K562 (cell line): ENCODE results near the gene KIAA0930. TPM values are rescaled to one million over a fixed set of nuclear protein-coding genes. Genes with fewer than 3 reads are reported as not detected.
A peak's percentile ranks its signal among the peaks of the same experiment; 100 is the strongest.

Experiments
- BDP1 ChIP-seq: IDR thresholded peaks from 3 replicates; pipeline ENCODE4 v1.6.1; 2011; ENCODE audit not compliant: insufficient read length, insufficient read depth
- C11orf30 ChIP-seq: fragments of 450-650 bp; IDR thresholded peaks from 2 replicates; pipeline ENCODE4 v1.6.1; 2016; ENCODE audit warnings: low read depth, mild to moderate bottlenecking
- CSDE1 ChIP-seq, 2 experiments: fragments of 450-650 bp; IDR thresholded peaks; 2 replicates each; pipeline ENCODE4 v1.6.1; 2016; ENCODE audit warnings: mild to moderate bottlenecking in 1 of 2
- DACH1 ChIP-seq: fragments of 450-650 bp; IDR thresholded peaks from 2 replicates; pipeline ENCODE4 v1.6.1; 2018; ENCODE audit not compliant: partially characterized antibody
- E2F6 ChIP-seq, 2 experiments: IDR thresholded peaks; 2 replicates each; pipeline ENCODE4 v1.6.1; 2011; ENCODE audit warnings: borderline replicate concordance in 1 of 2, control low read depth in 1 of 2, low read depth in 1 of 2, low read length in 1 of 2, mild to moderate bottlenecking in 1 of 2, mixed read lengths in 1 of 2, moderate library complexity in 1 of 2; ENCODE audit not compliant: insufficient read depth in 1 of 2, insufficient read length in 1 of 2, poor library complexity in 1 of 2, severe bottlenecking in 1 of 2; ENCODE audit errors: extremely low read depth in 1 of 2
- FOXK2 ChIP-seq, 2 experiments: fragments of 450-650 bp; IDR thresholded peaks in 1 of 2; conservative IDR thresholded peaks in 1 of 2; 2 replicates each; pipeline ENCODE4 v1.6.1; 2016; ENCODE audit warnings: low read depth in 2 of 2, mild to moderate bottlenecking in 1 of 2
- GATA2 ChIP-seq: sonication (generic); formaldehyde crosslinking; IDR thresholded peaks from 2 replicates; pipeline ENCODE4 v1.4.0; 2020; ENCODE audit warnings: mild to moderate bottlenecking, missing genetic modification reagents
- GTF2B ChIP-seq: IDR thresholded peaks from 2 replicates; pipeline ENCODE4 v1.6.1; 2011; ENCODE audit not compliant: insufficient read length; ENCODE audit errors: extremely low read depth
- KDM2B ChIP-seq: fragments of 250-450 bp; sonication (Bioruptor Pico); IDR thresholded peaks from 2 replicates; pipeline ENCODE4 v1.8.0; 2021; ENCODE audit warnings: mild to moderate bottlenecking, moderate library complexity
- KHSRP ChIP-seq: fragments of 450-650 bp; IDR thresholded peaks from 2 replicates; pipeline ENCODE4 v1.6.1; 2017
- NFE2L1 ChIP-seq: fragments of 450-650 bp; IDR thresholded peaks from 2 replicates; pipeline ENCODE4 v1.6.1; 2016; ENCODE audit warnings: missing genetic modification characterization, low read depth, mild to moderate bottlenecking, missing compliant biosample characterization, moderate library complexity, borderline replicate concordance
- NR2C2 ChIP-seq, 2 experiments: fragments of 200-800 bp in 1 of 2; sonication (Bioruptor generic) in 1 of 2; sonication (generic) in 1 of 2; formaldehyde crosslinking in 1 of 2; IDR thresholded peaks; 2 replicates each; pipeline versions ENCODE4 v1.6.1 to v1.8.0; 2016 to 2022; ENCODE audit warnings: mild to moderate bottlenecking in 1 of 2, missing compliant biosample characterization in 1 of 2, missing genetic modification characterization in 1 of 2, missing genetic modification reagents in 1 of 2
- PHF8 ChIP-seq: fragments of 200-600 bp; sonication (generic); IDR thresholded peaks from 2 replicates; pipeline ENCODE4 v1.6.1; 2012; ENCODE audit warnings: mixed run types, mild to moderate bottlenecking, inconsistent platforms, low read length, moderate library complexity, borderline replicate concordance
- RAD21 ChIP-seq, 2 experiments: fragments of 250-450 bp in 1 of 2; fragments of 450-650 bp in 1 of 2; sonication (Bioruptor Pico) in 1 of 2; formaldehyde crosslinking in 1 of 2; IDR thresholded peaks in 1 of 2; conservative IDR thresholded peaks in 1 of 2; 2 replicates each; pipeline versions ENCODE4 v1.4.0 to v1.8.0; 2020 to 2022; ENCODE audit warnings: mild to moderate bottlenecking in 2 of 2, moderate library complexity in 1 of 2
- SAFB2 ChIP-seq: fragments of 200-400 bp; formaldehyde crosslinking; IDR thresholded peaks from 2 replicates; pipeline ENCODE4 v1.6.1; 2018; ENCODE audit warnings: borderline replicate concordance, low read length, low read depth, moderate library complexity; ENCODE audit not compliant: severe bottlenecking
- SMAD2 ChIP-seq: fragments of 150-350 bp; IDR thresholded peaks from 2 replicates; pipeline ENCODE4 v1.6.1; 2014; ENCODE audit warnings: low read depth, mild to moderate bottlenecking, low read length
- SMARCE1 ChIP-seq: fragments of 450-650 bp; IDR thresholded peaks from 2 replicates; pipeline ENCODE4 v1.7.1; 2016; ENCODE audit warnings: mild to moderate bottlenecking
- STAT5B ChIP-seq: fragments of 250-450 bp; sonication (Bioruptor Pico); IDR thresholded peaks from 2 replicates; pipeline ENCODE4 v1.8.0; 2021; ENCODE audit warnings: mild to moderate bottlenecking, inconsistent platforms
- TBP ChIP-seq: optimal IDR thresholded peaks from 2 replicates; pipeline ENCODE3; 2011; ENCODE audit warnings: low read depth, low read length, improper control_type of control experiment
- VEZF1 ChIP-seq: fragments of 200-800 bp; sonication (Bioruptor generic); IDR thresholded peaks from 2 replicates; pipeline ENCODE4 v1.6.1; 2017; ENCODE audit warnings: missing genetic modification characterization, missing compliant biosample characterization
- ZBTB5 ChIP-seq: fragments of 450-650 bp; IDR thresholded peaks from 2 replicates; pipeline ENCODE4 v1.6.1; 2017; ENCODE audit warnings: antibody characterized with exemption
- ZEB2 ChIP-seq: fragments of 450-650 bp; IDR thresholded peaks from 2 replicates; pipeline ENCODE4 v1.6.1; 2016
- polyA plus RNA-seq, 8 experiments: library from polyadenylated mRNA; depleted of rRNA in 4 of 8; stranded (reverse) in 5 of 8; unstranded in 3 of 8; fragments of >200 nt; fragmentation: Nextera tagmentation in 2 of 8; fragmentation: Illumina TruSeq in 1 of 8; extraction: Ambion mirVana in 2 of 8; extraction: Trizol in 1 of 8; gene quantifications; 2 replicates each; pipeline versions ENCODE4 v1.2.1 to v1.2.3, GENCODE V29; 2011 to 2014; ENCODE audit warnings: inconsistent platforms in 1 of 8, missing spikeins in 1 of 8
- total RNA-seq, 7 experiments: library from RNA; depleted of rRNA in 6 of 7; stranded (reverse); fragments of >200 nt in 6 of 7; fragmentation: Illumina TruSeq in 2 of 7; extraction: Trizol in 2 of 7; gene quantifications; 2 replicates each; pipeline versions ENCODE4 v1.2.1 to v1.2.3, GENCODE V29; 2011 to 2021; ENCODE audit warnings: low replicate concordance in 1 of 7

Gene KIAA0930
- total and polyA plus RNA-seq, 9 of the 15 experiments (the other 6 are each of a cell fraction or from before 2014, with no cell fraction given) = 0.24 to 12.1 (median 6.4) TPM

DNA sequence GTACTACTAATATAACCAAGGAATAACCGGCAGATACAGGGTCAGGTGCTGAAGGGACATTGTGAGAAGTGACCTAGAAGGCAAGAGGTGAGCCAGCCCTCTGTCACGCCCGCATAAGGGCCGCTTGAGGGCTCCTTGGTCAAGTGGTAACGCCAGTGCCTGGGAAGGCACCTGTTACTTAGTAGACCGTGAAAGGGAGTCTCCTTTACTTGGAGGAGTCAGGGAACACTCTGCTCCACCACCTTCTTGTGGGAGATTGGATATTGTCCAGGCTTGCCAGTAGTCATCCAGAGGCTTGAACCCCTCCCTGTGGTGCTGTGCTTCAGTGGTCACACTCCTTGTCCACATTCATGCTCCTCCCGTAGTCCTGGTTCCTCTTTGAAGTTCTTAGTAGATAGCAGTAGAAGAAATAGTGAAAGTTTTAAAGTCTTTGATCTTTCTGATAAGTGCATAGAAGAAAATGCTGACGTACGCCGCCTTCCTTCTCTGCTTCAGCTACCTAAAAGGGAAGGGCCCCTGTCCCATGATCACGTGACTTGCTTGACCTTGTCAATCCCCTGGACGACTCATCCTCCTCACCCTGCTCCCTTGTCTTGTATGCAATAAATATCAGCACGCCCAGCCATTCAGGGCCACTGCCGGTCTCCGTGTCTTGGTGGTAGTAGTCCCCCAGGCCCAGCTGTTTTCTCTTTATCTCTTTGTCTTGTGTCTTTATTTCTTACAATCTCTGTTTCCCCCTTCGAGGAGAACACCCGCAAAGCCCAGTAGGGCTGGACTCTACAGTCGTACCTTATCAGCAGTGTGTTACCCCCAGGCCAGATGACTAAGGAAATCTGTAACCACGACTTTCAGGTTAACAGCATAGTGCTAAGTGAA is 70.9 kb downstream of the KIAA0930 start (continued):
- TF ChIP-seq E2F6 (IDR thresholded peaks at IDR 0.05; ENCODE audit: borderline replicate concordance in 1 of 2, extremely low read depth in 1 of 2, insufficient read depth in 1 of 2, insufficient read length in 1 of 2, low read depth in 1 of 2, low read length in 1 of 2, poor library complexity in 1 of 2, severe bottlenecking in 1 of 2) = no peak
- TF ChIP-seq DACH1 = peak; percentile 23
- no peak for TF ChIP-seq KHSRP
- no peak for TF ChIP-seq SAFB2
- TF ChIP-seq SMARCE1 = peak; percentile 33; the same call in 1 of the 2 replicates
- no peak for TF ChIP-seq CSDE1 (IDR thresholded peaks at IDR 0.05)
- no peak for TF ChIP-seq ZEB2
- TF ChIP-seq GATA2 (CRISPR knock-in tag) = no peak
- no peak for TF ChIP-seq PHF8
- TF ChIP-seq RAD21 (CRISPR knock-in tag; conservative IDR thresholded peaks at IDR 0.05 in 1 of 2, IDR thresholded peaks at IDR 0.05 in 1 of 2) = no peak
- TF ChIP-seq FOXK2 (conservative IDR thresholded peaks at IDR 0.05 in 1 of 2, IDR thresholded peaks at IDR 0.05 in 1 of 2; ENCODE audit: low read depth in 2 of 2) = no peak; a peak in 1 of 4 replicates
- no peak for TF ChIP-seq SMAD2
- TF ChIP-seq VEZF1 (CRISPR knock-in tag) = peak; percentile 31; the same call in 1 of the 2 replicates
- TF ChIP-seq GTF2B = no peak
- TF ChIP-seq STAT5B (CRISPR knock-in tag) = no peak
- TF ChIP-seq NFE2L1 = no peak
- TF ChIP-seq C11orf30 = peak; percentile 65
- no peak for TF ChIP-seq NR2C2 (CRISPR knock-in tag; IDR thresholded peaks at IDR 0.05)
- TF ChIP-seq NR2C2 (tag; IDR thresholded peaks at IDR 0.05) = peak; percentile 49; the same call in 1 of the 2 replicates
- TF ChIP-seq KDM2B (CRISPR knock-in tag) = no peak
- no peak for TF ChIP-seq TBP
- TF ChIP-seq BDP1 = no peak
- TF ChIP-seq ZBTB5 = no peak
